K562 (cell line): Measurements from ENCODE around the gene MRPL57. TPM values are rescaled to one million over a fixed set of nuclear protein-coding genes. Genes with fewer than 3 reads are reported as not detected.
"Not testable (repeated sequence)": the region's sequence is repeated elsewhere in the genome, so short reads cannot be mapped to it uniquely, and the experiment has no call there.

Experiments used
- ATAC-seq: fragments of 200-7000 bp; cut with Tn5 transposase; 3 replicates; pipeline ENCODE4 v1.9.1; 2020; ENCODE audit warnings: moderate library complexity
- BruUV-seq: library from RNA; stranded (reverse); fragments of 400-500 nt; replicated peaks from 2 replicates; lab custom pipeline; 2021; lab: Mats Ljungman, UMichigan
- CTCF ChIA-PET: fragments of 300-600 bp; formaldehyde crosslinking; extraction: SDS; loops from one replicate; lab custom pipeline; 2021; ENCODE audit warnings: low intra/inter-chr PET ratio; lab: Yijun Ruan, JAX
- POLR2A ChIA-PET: fragments of 300-600, 350-650 bp; sonication (Branson Sonifier 250); formaldehyde crosslinking; extraction: SDS; loops from one replicate; lab custom pipeline; 2021; ENCODE audit warnings: antibody characterized with exemption, inconsistent platforms; lab: Yijun Ruan, JAX
- DNase-seq, 4 experiments: peaks; one replicate each; pipeline versions ENCODE4 v3.0.0 to v3.0.0-alpha.2; 2011 to 2018; ENCODE audit warnings: low spot score in 3 of 4, mixed read lengths in 3 of 4; ENCODE audit errors: extremely low read depth in 1 of 4
- FAIRE-seq: peaks from 2 replicates; lab custom pipeline; 2011; peaks lifted over from hg19 to GRCh38; lab: Jason Lieb, UNC
- H2AFZ ChIP-seq: 2 replicates; pipeline ENCODE4 v1.6.0; 2011; ENCODE audit warnings: low read depth, low read length, control low read depth, inconsistent platforms
- H3K27ac ChIP-seq: fragments of 200-600 bp; 3 replicates; pipeline ENCODE4 v1.8.0; 2011; ENCODE audit warnings: low read depth, mild to moderate bottlenecking, control low read depth, inconsistent platforms, low read length, moderate library complexity, mixed read lengths; ENCODE audit errors: extremely low read depth
- H3K27me3 ChIP-seq, 2 experiments: fragments of 300-600 bp in 1 of 2; 2 replicates in 1 of 2; 3 replicates in 1 of 2; pipeline versions ENCODE4 v1.6.0 to v1.8.0; 2011; ENCODE audit warnings: inconsistent platforms in 2 of 2, low read length in 2 of 2, mild to moderate bottlenecking in 1 of 2, mixed read lengths in 1 of 2, moderate library complexity in 1 of 2; ENCODE audit not compliant: control insufficient read depth in 2 of 2, insufficient read depth in 2 of 2
- H3K36me3 ChIP-seq: fragments of 300-600 bp; 3 replicates; pipeline ENCODE4 v1.8.0; 2011; ENCODE audit warnings: mild to moderate bottlenecking, low read length, inconsistent platforms; ENCODE audit not compliant: control insufficient read depth, insufficient read depth
- H3K4me1 ChIP-seq, 2 experiments: fragments of 200-600 bp in 1 of 2; replicated peaks in 1 of 2; 2 replicates in 1 of 2; 3 replicates in 1 of 2; pipeline versions ENCODE4 v1.5.1 to v1.8.0; 2011; ENCODE audit warnings: inconsistent platforms in 2 of 2, low read length in 2 of 2, mild to moderate bottlenecking in 1 of 2, mixed read lengths in 1 of 2, moderate library complexity in 1 of 2; ENCODE audit not compliant: control insufficient read depth in 2 of 2, insufficient read depth in 2 of 2
- H3K4me2 ChIP-seq: 2 replicates; pipeline ENCODE4 v1.6.1; 2011; ENCODE audit warnings: low read length, control low read depth, inconsistent platforms, mixed read lengths; ENCODE audit not compliant: insufficient read depth
- H3K4me3 ChIP-seq: fragments of 200-600 bp; sonication (generic), shearing (Covaris generic); 2 replicates; pipeline ENCODE4 v1.5.1; 2016; ENCODE audit warnings: control low read depth, inconsistent platforms
- H3K79me2 ChIP-seq: fragments of 200-600 bp; 3 replicates; pipeline ENCODE4 v1.8.0; 2011; ENCODE audit warnings: low read length, inconsistent platforms; ENCODE audit not compliant: control insufficient read depth, insufficient read depth
- H3K9ac ChIP-seq, 2 experiments: 2 replicates each; pipeline versions ENCODE4 v1.6.0 to v1.6.1; 2011; ENCODE audit warnings: low read depth in 2 of 2, low read length in 2 of 2, control low read depth in 1 of 2, inconsistent platforms in 1 of 2, mild to moderate bottlenecking in 1 of 2, mixed read lengths in 1 of 2; ENCODE audit not compliant: insufficient read depth in 1 of 2
- H3K9me1 ChIP-seq: one replicate; pipeline ENCODE4 v1.6.0; 2011; ENCODE audit warnings: inconsistent platforms, mild to moderate bottlenecking, low read length, moderate library complexity; ENCODE audit not compliant: control insufficient read depth, insufficient read depth
- H3K9me3 ChIP-seq: replicated peaks from 2 replicates; pipeline ENCODE4 v1.5.1; 2011; ENCODE audit warnings: low read depth, low read length, inconsistent platforms; ENCODE audit not compliant: control insufficient read depth, insufficient read depth
- H4K20me1 ChIP-seq: replicated peaks from 2 replicates; pipeline ENCODE4 v1.6.1; 2011; ENCODE audit warnings: low read length, inconsistent platforms, mixed read lengths; ENCODE audit not compliant: control insufficient read depth, insufficient read depth
- POLR2H ChIP-seq: IDR thresholded peaks from 2 replicates; pipeline ENCODE4 v1.6.1; 2016; ENCODE audit warnings: missing genetic modification characterization, low read depth, mild to moderate bottlenecking, control low read depth, missing compliant biosample characterization, moderate library complexity
- SETDB1 ChIP-seq: IDR thresholded peaks from one replicate; pipeline ENCODE4 v1.6.1; 2012; ENCODE audit warnings: low read length, control low read depth, inconsistent platforms
- WGBS: fragments of 100-300 bp; shearing (Covaris generic); methylation state at CpG from one replicate; pipeline ENCODE4 v1.1.6; 2016; ENCODE audit warnings: low coverage, mixed read lengths; ENCODE audit not compliant: insufficient coverage; ENCODE audit errors: missing lambda C conversion rate; 5-methylcytosine and 5-hydroxymethylcytosine counted together
- in situ Hi-C: fragments of 300-500 bp; cut with MboI; formaldehyde crosslinking; loops from 4 replicates; pipeline ENCODE4 v1.15.0; 2018; ENCODE audit warnings: inconsistent platforms, mixed read lengths
- intact Hi-C: fragments of 100-400 bp; cut with micrococcal nuclease; formaldehyde crosslinking; loops from 2 replicates; pipeline ENCODE4 v1.14.2; 2022
- polyA plus RNA-seq, 8 experiments: library from polyadenylated mRNA; depleted of rRNA in 4 of 8; stranded (reverse) in 5 of 8; unstranded in 3 of 8; fragments of >200 nt; fragmentation: Nextera tagmentation in 2 of 8; fragmentation: Illumina TruSeq in 1 of 8; extraction: Ambion mirVana in 2 of 8; extraction: Trizol in 1 of 8; gene quantifications; 2 replicates each; pipeline versions ENCODE4 v1.2.1 to v1.2.3, GENCODE V29; 2011 to 2014; ENCODE audit warnings: inconsistent platforms in 1 of 8, missing spikeins in 1 of 8
- total RNA-seq, 7 experiments: library from RNA; depleted of rRNA in 6 of 7; stranded (reverse); fragments of >200 nt in 6 of 7; fragmentation: Illumina TruSeq in 2 of 7; extraction: Trizol in 2 of 7; gene quantifications; 2 replicates each; pipeline versions ENCODE4 v1.2.1 to v1.2.3, GENCODE V29; 2011 to 2021; ENCODE audit warnings: low replicate concordance in 1 of 7

MRPL57 gene
- total and polyA plus RNA-seq, 9 of the 15 experiments (the other 6 are each of a cell fraction or from before 2014, with no cell fraction given) = 6.5 to 40.4 (median 15.7) TPM

DNA sequence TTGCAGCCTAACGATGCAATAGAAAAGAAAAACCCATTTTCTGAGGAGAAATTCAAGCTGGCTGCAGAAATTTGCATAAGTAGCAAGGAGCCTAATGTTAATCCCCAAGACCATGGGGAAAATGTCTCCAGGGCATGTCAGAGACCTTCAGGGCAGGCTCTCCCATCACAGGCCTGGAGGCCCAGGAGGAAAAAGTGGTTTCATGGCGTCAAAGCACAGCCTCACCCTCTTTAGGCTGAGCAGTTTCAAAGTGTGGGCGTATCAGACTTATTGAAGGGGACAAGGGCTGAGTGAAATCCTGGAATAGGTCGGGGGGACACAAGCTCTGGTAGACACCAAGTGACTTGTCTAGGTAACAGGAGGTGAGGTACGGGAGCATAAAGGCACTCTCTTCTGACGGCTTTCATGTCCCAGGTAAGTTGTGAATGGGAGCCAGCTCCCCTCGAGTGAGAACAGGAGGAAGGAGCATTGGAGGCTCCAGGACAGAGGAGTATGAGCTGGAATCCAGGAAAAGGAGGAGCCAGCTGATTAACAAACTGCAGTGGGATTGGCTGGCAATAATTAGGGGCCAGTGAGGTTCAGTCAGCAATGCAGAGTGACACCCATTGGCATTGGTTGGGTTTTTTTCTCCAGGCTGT is 35.8 kb downstream of the MRPL57 start:
- Histone ChIP-seq H4K20me1 (no peaks in the 10 kb centered on the region), H3K9me1 (no peaks in the 10 kb centered on the region), H3K9ac (no peak overlapping the region), H3K79me2 (no peaks in the 10 kb centered on the region), H3K27ac (no peak overlapping the region), H3K27me3 (peaks cover 0 to 8% of the 10 kb centered on the region in 2 experiments; a peak in 1 of 5 replicates), H3K4me3 (no peak overlapping the region), H3K4me2 (no peak overlapping the region), H3K9me3 (no peaks in the 10 kb centered on the region), H3K4me1 (no peaks in the 10 kb centered on the region), H3K36me3 (no peaks in the 10 kb centered on the region), H2AFZ (no peak overlapping the region)
- ChIA-PET CTCF (no interaction called here), POLR2A (no interaction called here)
- intact Hi-C loops (no loop called here), in situ Hi-C loops (no loop called here)
- 0% methylated on average over 5 of the region's 7 CpGs for WGBS
- FAIRE-seq = no peak
- no peak for ATAC-seq
- no TSS peak for BruUV-seq
- no peak for DNase-seq
- TF ChIP-seq POLR2H (tag) (no peak), SETDB1 (no peak)
- TF ChIP-seq, all 486 proteins: peak for 0

DNA sequence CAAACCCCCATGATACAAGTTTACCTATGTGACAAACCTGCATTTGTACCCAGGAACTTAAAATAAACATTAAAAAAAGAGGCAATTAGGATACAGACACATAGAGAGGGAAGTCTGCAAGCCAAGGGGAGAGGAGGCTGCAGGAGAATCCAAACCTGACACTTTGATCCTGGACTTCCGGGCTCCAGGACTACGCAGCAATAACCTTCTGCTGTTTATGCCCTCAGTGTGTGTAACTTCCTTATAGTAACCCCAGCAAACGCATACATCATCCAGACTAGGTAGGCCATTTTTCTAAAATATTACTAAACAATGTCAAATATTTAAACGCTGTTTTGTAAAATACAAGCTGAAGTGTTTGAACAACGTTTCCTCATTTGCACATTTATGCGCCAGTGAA is 39.0 kb downstream of the MRPL57 start:
- H3K9me3 ChIP-seq, H3K4me2 ChIP-seq, H3K27ac ChIP-seq, H3K4me1 ChIP-seq, H3K36me3 ChIP-seq, POLR2A ChIA-PET, H3K9me1 ChIP-seq, CTCF ChIA-PET, H3K27me3 ChIP-seq, DNase-seq, H4K20me1 ChIP-seq, ATAC-seq, intact Hi-C loops, FAIRE-seq, H3K4me3 ChIP-seq, in situ Hi-C loops, BruUV-seq, H3K79me2 ChIP-seq, H3K9ac ChIP-seq, H2AFZ ChIP-seq: not testable (repeated sequence)
- WGBS = 9% methylated on average over 6 of the region's 6 CpGs
